GM18499 (cell line): ENCODE measurements around the gene BAZ2A.
"Not testable (repeated sequence)": the region's sequence is repeated elsewhere in the genome, so short reads cannot be mapped to it uniquely, and the experiment has no call there.

Experiments
- ATAC-seq: cut with Tn5 transposase; IDR thresholded peaks from one replicate; pipeline ENCODE4 v1.9.1; 2021; ENCODE audit warnings: moderate number of reproducible peaks; ENCODE audit not compliant: insufficient read depth, unreplicated experiment

The BAZ2A gene

GRCh38 chr12:56630180-56630632 lies at the start of gene BAZ2A:
TSS of gene BAZ2A (minus strand) at chr12:56630326. CDS start at chr12:56617530, 12,796 bp downstream.
- peak; percentile 30 for ATAC-seq

- ATAC-seq = no peak
These were observed 48.7 kb upstream of the BAZ2A start for GRCh38 chr12:56678852-56679251.

GRCh38 chr12:56677680-56678079 lies 47.6 kb upstream of the BAZ2A start:
- no peak for ATAC-seq

- no peak for ATAC-seq
These were observed 46.9 kb upstream of the BAZ2A start for GRCh38 chr12:56676851-56677580.

GRCh38 chr12:56671608-56672007 lies 41.5 kb upstream of the BAZ2A start:
- ATAC-seq = no peak

- no peak for ATAC-seq
These were observed 40.7 kb upstream of the BAZ2A start for GRCh38 chr12:56670836-56671235.

- ATAC-seq = no peak
These were observed 38.0 kb upstream of the BAZ2A start for GRCh38 chr12:56668197-56668457.

- ATAC-seq = no peak
These were observed 32.0 kb upstream of the BAZ2A start for GRCh38 chr12:56661979-56662638.

GRCh38 chr12:56661560-56661959 lies 31.4 kb upstream of the BAZ2A start:
- ATAC-seq = no peak

GRCh38 chr12:56658921-56659320 lies 28.8 kb upstream of the BAZ2A start:
- ATAC-seq = no peak

GRCh38 chr12:56657416-56658379 lies 27.6 kb upstream of the BAZ2A start:
- ATAC-seq = no peak

GRCh38 chr12:56653781-56654180 lies 23.7 kb upstream of the BAZ2A start:
- ATAC-seq = not testable (repeated sequence)

- not testable (repeated sequence) for ATAC-seq
These were observed 17.9 kb upstream of the BAZ2A start for GRCh38 chr12:56648023-56648422.

- ATAC-seq = peak; percentile 99
These were observed 15.8 kb upstream of the BAZ2A start, which contains the start of gene ATP5F1B for GRCh38 chr12:56645717-56646446. TSS of gene ATP5F1B (minus strand) at chr12:56645984. CDS start at chr12:56645963, 21 bp downstream.

- ATAC-seq = no peak
These were observed 15.1 kb upstream of the BAZ2A start for GRCh38 chr12:56645201-56645716.

- no peak for ATAC-seq
These were observed 14.5 kb upstream of the BAZ2A start for GRCh38 chr12:56644654-56645053.

GRCh38 chr12:56641219-56641618 lies 11.1 kb upstream of the BAZ2A start:
- ATAC-seq = no peak

- no peak for ATAC-seq
These were observed 7.5 kb upstream of the BAZ2A start for GRCh38 chr12:56637621-56638020.

GRCh38 chr12:56636675-56637540 lies 6.8 kb upstream of the BAZ2A start:
- peak; percentile 38 for ATAC-seq
